Fibroblast of skin of abdomen (primary cell): Measurements from ENCODE around the gene EZH2.

Experiments used
- DNase-seq: peaks from one replicate; pipeline ENCODE4 v3.0.0-alpha.2; 2013

EZH2 gene

DNA sequence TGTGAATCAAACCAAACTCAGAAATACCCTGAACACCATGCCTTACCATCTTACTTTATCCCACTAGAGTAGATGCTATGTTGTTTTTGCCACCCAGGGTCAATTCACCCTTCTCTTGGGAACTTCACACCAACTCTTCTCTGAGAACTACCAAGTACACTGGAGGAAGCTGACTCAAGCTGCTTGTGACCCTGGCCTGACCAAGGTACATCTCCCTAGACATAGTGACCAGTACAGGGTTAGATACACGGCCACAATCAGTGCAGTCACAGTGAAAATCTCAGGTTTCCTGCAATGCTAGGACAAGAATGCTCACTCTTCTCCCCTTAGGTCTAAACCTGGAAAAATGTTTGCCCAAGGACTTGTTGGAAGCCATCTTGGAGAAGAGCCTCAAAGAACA lies 31.8 kb downstream of the EZH2 start:
- DNase-seq, result no peak

GRCh38 chr7:148850564-148850963 lies 33.5 kb downstream of the EZH2 start:
- DNase-seq, result no peak

DNA sequence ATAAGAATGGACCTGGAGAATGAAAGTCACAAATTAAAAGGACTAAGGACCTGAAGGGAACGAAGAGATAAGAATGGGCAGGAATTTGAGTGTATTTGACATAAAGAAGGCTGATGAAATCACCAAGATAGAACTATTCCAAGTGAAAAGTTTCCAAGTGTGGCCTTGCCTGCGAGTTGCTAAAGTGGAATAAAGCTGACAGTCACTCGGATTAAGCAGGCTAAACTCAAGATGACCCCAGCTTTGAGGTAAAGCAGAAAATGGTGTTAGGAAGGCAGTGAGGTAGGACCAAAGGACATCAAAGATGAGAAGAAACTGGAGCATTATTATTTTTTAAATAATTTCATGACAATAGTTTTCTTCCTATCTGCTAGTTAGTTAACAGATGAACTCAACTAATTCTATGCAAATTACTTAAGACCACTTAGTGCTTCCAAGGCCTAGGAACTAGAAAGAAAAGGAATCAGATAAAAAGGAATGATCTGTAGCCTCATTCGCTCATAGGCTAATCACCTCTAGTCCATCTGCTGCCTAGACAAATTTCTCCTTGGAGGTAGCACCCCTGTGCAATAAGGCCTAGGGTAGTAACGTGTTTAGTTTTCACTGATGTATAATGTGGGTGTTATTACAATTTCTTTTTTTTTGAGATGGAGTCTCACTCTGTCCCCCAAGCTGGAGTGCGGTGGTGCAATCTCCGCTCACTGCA lies 34.5 kb downstream of the EZH2 start:
- DNase-seq, result peak; percentile 23

DNA sequence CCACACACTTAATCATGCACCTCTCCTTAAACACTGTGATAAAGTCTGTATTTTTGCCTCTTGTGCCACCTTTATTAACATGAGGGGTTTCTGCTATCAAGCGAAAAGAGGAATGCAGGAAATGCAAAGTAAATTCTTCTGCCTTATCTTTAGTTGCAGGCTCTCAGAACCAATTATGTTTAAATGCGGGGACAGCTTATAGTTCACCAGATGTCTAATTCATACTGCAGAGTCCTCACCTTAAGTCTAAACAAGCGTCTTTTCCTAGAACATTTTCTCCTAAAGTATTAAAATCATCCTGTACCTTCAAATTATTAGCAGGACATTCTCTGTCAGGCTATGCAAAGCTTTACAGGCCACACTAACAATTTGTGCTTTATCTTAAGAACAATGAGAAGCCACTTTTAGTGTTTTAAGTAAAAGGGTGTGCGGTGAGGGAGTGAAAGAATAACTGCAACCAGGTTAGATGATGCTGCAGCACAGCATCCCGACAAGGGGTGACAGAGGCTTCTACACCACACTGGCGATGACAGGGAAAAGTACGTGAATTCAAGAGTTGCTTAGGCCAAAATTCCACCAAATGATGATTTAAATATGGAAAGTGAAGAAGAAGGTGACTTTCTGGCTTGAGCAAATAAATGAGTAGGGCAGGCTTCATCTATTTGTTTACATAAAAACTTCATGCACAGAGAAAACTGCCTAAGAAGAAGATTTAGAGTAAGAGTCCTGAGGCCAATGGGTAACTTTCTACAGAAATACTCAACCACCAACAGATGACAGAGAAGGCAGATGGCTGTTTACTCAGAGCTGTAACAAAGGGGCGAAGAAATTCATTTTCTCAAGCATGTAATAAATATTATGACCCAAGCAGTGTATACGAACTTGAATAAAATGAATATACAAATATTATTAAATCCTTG lies 36.0 kb downstream of the EZH2 start:
- no peak for DNase-seq

GRCh38 chr7:148838905-148839304 lies 45.2 kb downstream of the EZH2 start:
- no peak for DNase-seq

DNA sequence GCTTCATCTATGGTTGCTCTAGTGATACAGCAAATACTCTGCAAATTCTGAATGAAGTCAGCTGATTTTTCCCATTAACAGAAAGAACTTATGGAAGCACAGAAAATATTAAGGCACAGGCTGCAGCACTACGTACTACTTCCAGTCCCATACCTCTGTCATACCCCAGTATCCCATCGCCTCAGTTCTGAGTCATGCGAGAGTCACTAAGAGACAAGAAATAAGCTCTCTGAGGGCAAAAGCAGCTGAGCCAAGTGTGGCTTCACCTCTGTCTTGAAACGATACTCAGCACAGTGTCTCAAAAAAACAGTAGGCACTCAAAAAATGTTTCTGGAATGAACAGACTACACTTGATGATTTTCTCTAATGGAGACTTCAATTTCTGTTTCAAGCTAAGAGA lies 48.2 kb downstream of the EZH2 start:
- DNase-seq, result no peak

DNA sequence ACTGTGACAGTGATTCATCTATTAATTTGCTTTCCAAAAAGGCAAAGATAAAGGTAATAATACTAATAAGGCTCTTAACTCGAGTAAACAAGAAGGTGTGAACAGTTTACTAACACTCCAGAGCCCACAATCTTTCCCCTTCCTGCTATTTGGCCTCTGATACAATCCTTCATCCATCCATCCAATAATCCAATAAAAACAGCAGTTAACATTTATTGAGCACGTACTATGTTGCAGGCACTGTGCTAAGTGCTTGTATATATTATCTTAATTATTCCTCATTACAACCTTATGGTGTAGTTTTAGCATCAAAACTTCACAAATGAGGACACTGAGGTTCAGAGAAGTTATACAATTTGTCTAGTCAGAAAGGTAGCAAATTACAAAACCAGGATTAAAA lies 49.5 kb downstream of the EZH2 start:
- DNase-seq, result no peak

DNA sequence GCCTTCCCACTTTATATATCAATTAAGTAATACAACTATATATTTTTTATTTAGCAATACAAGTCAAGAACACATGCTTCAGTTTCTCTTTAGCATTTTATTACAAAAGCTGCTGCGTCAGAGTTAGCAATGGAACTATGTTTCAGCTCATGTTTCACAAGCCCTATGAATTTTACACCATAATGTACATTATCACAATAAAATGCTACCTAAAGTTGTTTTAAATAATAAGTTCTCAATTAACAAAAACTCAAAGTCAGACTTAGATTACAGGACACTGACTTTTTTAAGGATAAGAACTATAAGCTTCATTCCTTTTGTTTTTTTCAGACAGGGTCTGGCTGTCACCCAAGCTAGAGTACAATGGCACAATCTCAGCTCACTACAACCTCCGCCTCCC lies 52.3 kb downstream of the EZH2 start:
- no peak for DNase-seq

- DNase-seq, result no peak
Measured at GRCh38 chr7:148830897-148831692, 53.0 kb downstream of the EZH2 start.

GRCh38 chr7:148828965-148829364 lies 55.1 kb downstream of the EZH2 start:
- no peak for DNase-seq

DNA sequence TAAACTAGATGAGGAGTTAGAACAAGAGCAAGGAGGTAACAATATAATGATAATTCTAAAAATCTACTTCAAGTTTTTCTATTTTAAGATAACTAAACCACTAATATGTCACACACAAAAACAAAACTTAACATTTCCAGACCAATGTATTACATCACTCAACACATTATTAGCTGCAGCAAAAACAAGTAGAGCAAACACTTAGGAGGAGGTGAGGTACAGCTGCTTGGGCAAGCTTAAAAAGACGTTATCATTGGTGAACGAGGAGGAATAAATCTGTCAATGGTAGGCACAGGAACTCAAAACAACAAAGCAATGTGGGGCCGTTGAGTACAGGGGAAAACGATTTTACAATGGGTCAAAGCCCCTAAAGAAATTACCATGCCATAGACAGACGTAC lies 58.8 kb downstream of the EZH2 start:
- no peak for DNase-seq

- no peak for DNase-seq
Measured at GRCh38 chr7:148824864-148825263, 59.2 kb downstream of the EZH2 start.

GRCh38 chr7:148821422-148821821 lies 62.7 kb downstream of the EZH2 start:
- no peak for DNase-seq

GRCh38 chr7:148819697-148820360 lies 64.3 kb downstream of the EZH2 start:
- DNase-seq, result peak; percentile 56

DNA sequence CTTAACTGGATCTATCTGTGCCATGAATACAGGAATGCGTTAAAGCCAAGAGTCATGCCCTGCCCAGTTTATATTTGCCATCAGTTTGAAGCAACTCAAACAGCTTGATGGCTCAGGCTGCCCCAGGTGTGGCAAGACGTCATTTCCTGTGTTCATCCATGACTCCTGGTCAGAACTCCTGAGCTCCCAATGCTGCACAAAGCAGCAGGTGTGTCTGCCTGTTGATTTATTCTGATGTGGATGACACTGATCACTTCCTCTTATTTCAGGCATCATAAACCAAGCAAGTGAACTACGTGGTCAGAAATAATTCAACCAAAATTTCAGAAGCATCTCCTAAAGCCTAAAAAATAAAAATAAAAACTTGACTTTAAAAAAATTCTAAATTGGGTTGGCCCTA lies 68.5 kb downstream of the EZH2 start:
- no peak for DNase-seq

- DNase-seq, result no peak
Measured at GRCh38 chr7:148814922-148815559, 69.0 kb downstream of the EZH2 start.

DNA sequence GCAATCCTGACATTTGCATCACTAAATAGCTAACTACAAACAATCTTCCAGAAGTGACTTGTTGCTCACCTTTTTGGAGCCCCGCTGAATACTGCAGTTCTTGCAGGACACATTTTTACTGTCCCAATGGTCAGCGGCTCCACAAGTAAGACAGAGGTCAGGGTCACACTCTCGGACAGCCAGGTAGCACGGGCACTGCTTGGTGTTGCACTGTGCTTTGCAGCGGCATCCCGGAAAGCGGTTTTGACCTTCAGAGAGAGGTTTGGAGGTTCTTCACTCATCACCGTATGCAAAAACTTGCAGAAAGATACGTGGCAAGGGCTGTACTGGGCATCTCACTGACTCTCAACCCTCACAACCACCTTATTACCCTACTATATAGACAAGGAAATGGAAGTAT lies 70.2 kb downstream of the EZH2 start:
- DNase-seq, result no peak

DNA sequence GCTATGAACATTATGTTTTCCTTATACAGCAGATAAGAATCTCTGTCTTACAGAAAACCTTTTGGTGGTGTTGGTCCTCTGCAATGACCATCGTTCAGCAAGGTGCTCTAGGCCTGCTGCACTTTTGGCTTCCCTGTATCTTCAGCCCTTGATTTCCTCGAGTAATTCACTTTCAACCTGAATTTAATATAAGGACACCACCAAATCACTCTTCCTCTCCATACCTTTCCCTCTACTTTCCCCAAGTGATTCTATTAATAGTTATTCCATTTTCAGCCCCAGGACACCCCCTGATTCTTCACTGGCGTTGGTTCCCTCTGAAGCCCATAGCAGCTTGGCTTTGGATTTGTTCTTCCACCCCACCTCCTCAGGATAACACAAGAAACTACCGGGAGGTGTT lies 72.2 kb downstream of the EZH2 start:
- no peak for DNase-seq

GRCh38 chr7:148809856-148810255 lies 74.2 kb downstream of the EZH2 start:
- DNase-seq, result no peak

DNA sequence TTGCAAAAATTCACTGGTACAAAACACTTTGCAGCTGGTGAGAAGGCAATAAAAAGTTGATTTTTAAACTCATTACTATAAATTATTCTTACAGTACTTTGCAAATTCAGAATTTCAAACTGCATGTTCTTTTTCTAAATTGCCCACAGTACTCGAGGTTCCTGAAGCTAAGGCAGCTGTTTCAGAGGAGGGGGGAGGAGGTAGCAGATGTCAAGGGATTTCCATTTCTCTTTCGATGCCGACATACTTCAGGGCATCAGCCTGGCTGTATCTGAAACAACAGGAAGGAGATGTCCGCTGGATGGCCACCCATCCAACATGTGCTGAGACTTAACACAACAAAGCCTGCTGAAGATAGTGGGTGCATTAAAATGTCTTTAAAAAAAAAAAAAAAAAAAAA lies 76.7 kb downstream of the EZH2 start:
- DNase-seq, result no peak

DNA sequence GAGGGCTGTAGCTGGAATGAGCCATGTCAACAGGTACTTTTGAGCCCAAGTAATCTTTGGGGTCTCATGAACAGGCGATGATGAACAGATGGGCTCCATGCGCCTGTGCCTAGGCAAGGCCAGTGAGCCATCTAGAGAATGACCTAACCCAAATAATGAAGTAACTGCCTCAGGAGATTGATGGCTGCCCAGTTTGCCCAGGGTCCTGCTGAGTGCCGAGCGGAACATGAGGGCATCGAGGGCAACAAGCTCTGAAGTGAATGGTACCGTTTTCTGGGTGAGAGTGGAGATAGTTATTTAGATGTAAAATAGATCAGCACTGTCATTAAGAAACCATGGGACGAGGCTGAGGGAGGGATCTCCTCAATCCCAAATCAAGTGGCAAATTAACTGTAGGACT lies 77.9 kb downstream of the EZH2 start:
- no peak for DNase-seq
